Hepatocyte (in vitro differentiated cells): ENCODE results near the gene LAPTM5. TPM values are rescaled to one million over a fixed set of nuclear protein-coding genes. Genes with fewer than 3 reads are reported as not detected.

Experiments
- DNase-seq: peaks from one replicate; pipeline ENCODE4 v3.0.0-alpha.2; 2016; ENCODE audit warnings: low spot score
- H2AFZ ChIP-seq: fragments of 200-600 bp; sonication (generic); 2 replicates; pipeline ENCODE4 v1.6.0; 2016; ENCODE audit warnings: antibody characterized with exemption, mild to moderate bottlenecking
- H3K27ac ChIP-seq: fragments of 200-600 bp; sonication (generic); 2 replicates; pipeline ENCODE4 v1.5.1; 2016; ENCODE audit warnings: mild to moderate bottlenecking
- H3K27me3 ChIP-seq: fragments of 200-600 bp; sonication (generic); 2 replicates; pipeline ENCODE4 v1.6.1; 2016
- H3K36me3 ChIP-seq: fragments of 200-600 bp; sonication (generic); replicated peaks from 2 replicates; pipeline ENCODE4 v1.5.1; 2016; ENCODE audit warnings: low read depth; ENCODE audit not compliant: insufficient read depth
- H3K4me1 ChIP-seq: fragments of 200-600 bp; sonication (generic); 2 replicates; pipeline ENCODE4 v1.5.1; 2016; ENCODE audit warnings: mild to moderate bottlenecking, moderate library complexity; ENCODE audit not compliant: insufficient read depth
- H3K4me2 ChIP-seq: fragments of 200-600 bp; sonication (generic); 2 replicates; pipeline ENCODE4 v1.6.0; 2016
- H3K4me3 ChIP-seq: fragments of 200-600 bp; sonication (generic); 2 replicates; pipeline ENCODE4 v1.5.1; 2016; ENCODE audit warnings: mild to moderate bottlenecking
- H3K79me2 ChIP-seq: fragments of 200-600 bp; sonication (generic); 2 replicates; pipeline ENCODE4 v1.6.0; 2017; ENCODE audit warnings: mild to moderate bottlenecking
- H3K9me2 ChIP-seq: fragments of 200-600 bp; sonication (generic); replicated peaks from 2 replicates; pipeline ENCODE4 v1.6.0; 2017; ENCODE audit warnings: mild to moderate bottlenecking; ENCODE audit not compliant: insufficient read depth
- H3K9me3 ChIP-seq: fragments of 200-600 bp; sonication (generic); 2 replicates; pipeline ENCODE4 v1.5.1; 2016; ENCODE audit warnings: low read depth, mild to moderate bottlenecking
- H4K20me1 ChIP-seq: fragments of 200-600 bp; sonication (generic); 2 replicates; pipeline ENCODE4 v1.6.0; 2016; ENCODE audit warnings: mild to moderate bottlenecking; ENCODE audit not compliant: insufficient read depth, poor library complexity, severe bottlenecking
- CTCF ChIP-seq: fragments of 200-600 bp; sonication (generic); IDR thresholded peaks from 2 replicates; pipeline ENCODE4 v1.5.1; 2016; ENCODE audit warnings: antibody characterized with exemption, mild to moderate bottlenecking; ENCODE audit not compliant: poor library complexity
- EZH2 ChIP-seq: fragments of 200-600 bp; sonication (generic); IDR thresholded peaks from 2 replicates; pipeline ENCODE4 v1.6.1; 2016; ENCODE audit warnings: antibody characterized with exemption, mild to moderate bottlenecking, borderline replicate concordance
- EZH2phosphoT487 ChIP-seq: fragments of 200-600 bp; sonication (generic); IDR thresholded peaks from one replicate; pipeline ENCODE4 v1.6.1; 2018; ENCODE audit warnings: antibody characterized with exemption, mild to moderate bottlenecking, low read depth, moderate library complexity; ENCODE audit not compliant: unreplicated experiment, severe bottlenecking
- WGBS: methylation state at CpG from one replicate; pipeline ENCODE4 v1.1.6; 2016; ENCODE audit warnings: low lambda C conversion rate; ENCODE audit errors: missing lambda C conversion rate; 5-methylcytosine and 5-hydroxymethylcytosine counted together
- polyA plus RNA-seq: library from polyadenylated mRNA; unstranded; fragments of >200 nt; fragmentation: Nextera tagmentation; extraction: Ambion mirVana; gene quantifications from 2 replicates; pipeline ENCODE4 v1.2.1, GENCODE V29; 2016
- total RNA-seq: library from RNA; depleted of rRNA; stranded (reverse); fragments of >200 nt; gene quantifications from 2 replicates; pipeline ENCODE4 v1.2.3, GENCODE V29; 2014

The LAPTM5 gene
- total and polyA plus RNA-seq, 2 experiments from 2014 or later = 2.6 to 3.2 TPM

- no peak for DNase-seq
- H3K4me1 ChIP-seq = peaks cover 21% of the 10 kb centered on the region
- H3K36me3 ChIP-seq = no peaks in the 10 kb centered on the region
- H3K79me2 ChIP-seq = no peaks in the 10 kb centered on the region
- H3K4me2 ChIP-seq = no peak overlapping the region
- H3K9me3 ChIP-seq = no peaks in the 10 kb centered on the region
- WGBS = 79% methylated on average over 8 of the region's 8 CpGs
- H4K20me1 ChIP-seq = no peaks in the 10 kb centered on the region
- no peak overlapping the region for H2AFZ ChIP-seq
- H3K27me3 ChIP-seq = no peaks in the 10 kb centered on the region
- H3K4me3 ChIP-seq = no peak overlapping the region
- TF ChIP-seq EZH2phosphoT487 (no peak), EZH2 (no peak), CTCF (no peak)
- H3K9me2 ChIP-seq = no peaks in the 10 kb centered on the region
- peak overlapping the region; percentile 42 for H3K27ac ChIP-seq
Observed at GRCh38 chr1:30728340-30728739, 29.2 kb downstream of the LAPTM5 start.

- Histone ChIP-seq H3K36me3 (no peaks in the 10 kb centered on the region), H3K4me2 (no peak overlapping the region), H4K20me1 (no peaks in the 10 kb centered on the region), H3K79me2 (no peaks in the 10 kb centered on the region), H3K4me1 (peaks cover 21% of the 10 kb centered on the region), H3K27me3 (no peaks in the 10 kb centered on the region), H3K9me2 (no peaks in the 10 kb centered on the region), H3K4me3 (no peak overlapping the region), H3K9me3 (no peaks in the 10 kb centered on the region), H3K27ac (peak overlapping the region; percentile 42), H2AFZ (no peak overlapping the region)
- peak; percentile 68 for DNase-seq
- no peak for TF ChIP-seq EZH2phosphoT487
- no peak for TF ChIP-seq CTCF
- TF ChIP-seq EZH2 = no peak
- 62% methylated on average over 2 of the region's 2 CpGs for WGBS
Observed at GRCh38 chr1:30727824-30728223, 29.8 kb downstream of the LAPTM5 start.

- Histone ChIP-seq H3K9me3 (no peaks in the 10 kb centered on the region), H3K4me2 (no peak overlapping the region), H4K20me1 (no peaks in the 10 kb centered on the region), H3K4me1 (peaks cover 21% of the 10 kb centered on the region), H3K79me2 (no peaks in the 10 kb centered on the region), H3K27me3 (no peaks in the 10 kb centered on the region), H3K36me3 (no peaks in the 10 kb centered on the region), H3K4me3 (no peak overlapping the region), H2AFZ (no peak overlapping the region), H3K27ac (peak overlapping the region; percentile 42), H3K9me2 (no peaks in the 10 kb centered on the region)
- DNase-seq = no peak
- 85% methylated on average over 15 of the region's 15 CpGs for WGBS
- TF ChIP-seq CTCF (no peak), EZH2phosphoT487 (no peak), EZH2 (no peak)
Observed at GRCh38 chr1:30726773-30727684, 30.5 kb downstream of the LAPTM5 start.
